ENCODE measurements around the gene HORMAD2. TPM values are rescaled to one million over a fixed set of nuclear protein-coding genes. Genes with fewer than 3 reads are reported as not detected.
A peak's percentile ranks its signal among the peaks of the same experiment; 100 is the strongest.
"Not testable (repeated sequence)": the region's sequence is repeated elsewhere in the genome, so short reads cannot be mapped to it uniquely, and the experiment has no call there.

Gene HORMAD2
- total RNA-seq, 1 experiment from 2014 or later: not detected

GRCh38 chr22:30077279-30077880 lies 2.9 kb upstream of the HORMAD2 start:
- no peak for DNase-seq
- no TSS peak for BruUV-seq (replicated peaks)
- Mint-ChIP-seq H3K36me3 (ENCODE audit: insufficient read depth, unreplicated experiment) (no peaks in the 10 kb centered on the region), H3K27ac (ENCODE audit: unreplicated experiment) (no peak overlapping the region), H3K4me1 (ENCODE audit: low read depth, unreplicated experiment) (peaks cover 11% of the 10 kb centered on the region), H3K27me3 (ENCODE audit: unreplicated experiment) (peaks cover 18% of the 10 kb centered on the region), H3K4me3 (ENCODE audit: low read depth, unreplicated experiment) (no peak overlapping the region), H3K9me3 (ENCODE audit: low read depth, unreplicated experiment) (no peaks in the 10 kb centered on the region)
- CTCF ChIA-PET: interaction anchor here (0.5 kb wide), 1 partner anchor 226 kb away, joined by 3 read pairs; no protein-coding TSS in a partner anchor
- intact Hi-C loops (cut with micrococcal nuclease; ENCODE audit: unreplicated experiment): no loop called here
- TF ChIP-seq CTCF (IDR thresholded peaks at IDR 0.05; ENCODE audit: unreplicated experiment): no peak

- BruUV-seq (replicated peaks): no TSS peak
- peaks cover 11% of the 10 kb centered on the region for H3K4me1 Mint-ChIP-seq (ENCODE audit: low read depth, unreplicated experiment)
- no peak overlapping the region for H3K27ac Mint-ChIP-seq (ENCODE audit: unreplicated experiment)
- no peak overlapping the region for H3K4me3 Mint-ChIP-seq (ENCODE audit: low read depth, unreplicated experiment)
- TF ChIP-seq CTCF (IDR thresholded peaks at IDR 0.05; ENCODE audit: unreplicated experiment): no peak
- H3K36me3 Mint-ChIP-seq (ENCODE audit: insufficient read depth, unreplicated experiment): no peaks in the 10 kb centered on the region
- CTCF ChIA-PET: no interaction called here
- peaks cover 18% of the 10 kb centered on the region for H3K27me3 Mint-ChIP-seq (ENCODE audit: unreplicated experiment)
- no peaks in the 10 kb centered on the region for H3K9me3 Mint-ChIP-seq (ENCODE audit: low read depth, unreplicated experiment)
- DNase-seq: peak; percentile 16
- intact Hi-C loops (cut with micrococcal nuclease; ENCODE audit: unreplicated experiment): no loop called here
Observed at GRCh38 chr22:30078320-30079311, 1.6 kb upstream of the HORMAD2 start.

DNA sequence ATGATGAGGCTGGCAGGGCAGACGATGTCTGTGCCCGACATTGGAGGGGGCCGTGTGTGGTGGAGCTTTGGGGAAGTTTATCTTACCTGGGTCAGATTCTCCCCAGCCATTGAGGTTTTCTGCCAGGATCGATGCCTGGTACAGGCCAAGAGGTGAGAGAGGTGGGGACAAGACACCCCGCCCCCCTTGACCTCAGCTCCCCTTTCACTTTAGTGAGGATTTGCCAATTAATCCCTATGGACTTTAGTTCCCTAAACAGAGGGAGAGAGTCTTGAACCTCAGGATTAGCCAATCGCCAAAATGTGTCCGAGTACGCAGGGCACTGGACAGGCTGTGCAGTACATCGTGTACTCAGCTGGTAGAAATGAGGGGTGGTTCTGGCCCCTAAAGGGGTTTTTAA lies 541 bp downstream of the HORMAD2 start:
- no peak for TF ChIP-seq CTCF (IDR thresholded peaks at IDR 0.05; ENCODE audit: unreplicated experiment)
- Mint-ChIP-seq H3K4me1 (ENCODE audit: low read depth, unreplicated experiment) (peaks cover 12% of the 10 kb centered on the region), H3K4me3 (ENCODE audit: low read depth, unreplicated experiment) (no peak overlapping the region), H3K27me3 (ENCODE audit: unreplicated experiment) (peaks cover 8% of the 10 kb centered on the region), H3K9me3 (ENCODE audit: low read depth, unreplicated experiment) (no peaks in the 10 kb centered on the region), H3K36me3 (ENCODE audit: insufficient read depth, unreplicated experiment) (no peaks in the 10 kb centered on the region), H3K27ac (ENCODE audit: unreplicated experiment) (no peak overlapping the region)
- intact Hi-C loops (cut with micrococcal nuclease; ENCODE audit: unreplicated experiment): no loop called here
- no TSS peak for BruUV-seq (replicated peaks)
- CTCF ChIA-PET: no interaction called here
- no peak for DNase-seq

DNA sequence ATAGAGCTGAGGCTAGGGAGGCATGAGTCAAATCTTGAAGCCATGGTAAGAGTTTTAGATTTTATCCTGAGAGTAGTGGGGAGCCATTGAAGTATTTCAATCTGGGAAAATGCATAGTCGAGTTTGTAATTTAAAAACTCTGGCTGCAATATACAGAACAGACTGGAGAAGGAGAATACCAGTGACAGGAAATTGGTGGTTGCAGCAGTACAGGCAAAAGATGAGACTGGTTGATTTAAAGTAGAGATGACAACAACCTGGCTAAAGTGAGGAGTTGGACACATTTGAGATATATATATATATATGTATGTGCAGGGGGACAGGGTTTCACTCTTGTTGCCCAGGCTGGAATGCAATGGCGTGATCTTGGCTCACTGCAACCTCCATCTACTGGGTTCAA lies 6.2 kb downstream of the HORMAD2 start:
- no TSS peak for BruUV-seq (replicated peaks)
- H3K36me3 Mint-ChIP-seq (ENCODE audit: insufficient read depth, unreplicated experiment): no peaks in the 10 kb centered on the region
- H3K27ac Mint-ChIP-seq (ENCODE audit: unreplicated experiment): no peak overlapping the region
- CTCF ChIA-PET: no interaction called here
- DNase-seq: no peak
- H3K4me3 Mint-ChIP-seq (ENCODE audit: low read depth, unreplicated experiment): no peak overlapping the region
- no peaks in the 10 kb centered on the region for H3K9me3 Mint-ChIP-seq (ENCODE audit: low read depth, unreplicated experiment)
- peaks cover 39% of the 10 kb centered on the region for H3K4me1 Mint-ChIP-seq (ENCODE audit: low read depth, unreplicated experiment)
- TF ChIP-seq CTCF (IDR thresholded peaks at IDR 0.05; ENCODE audit: unreplicated experiment): no peak
- no peaks in the 10 kb centered on the region for H3K27me3 Mint-ChIP-seq (ENCODE audit: unreplicated experiment)
- intact Hi-C loops (cut with micrococcal nuclease; ENCODE audit: unreplicated experiment): loop anchor here (5.0 kb wide), 4 partner anchors 79 to 689 kb away; no protein-coding TSS in a partner anchor

- H3K27me3 Mint-ChIP-seq (ENCODE audit: unreplicated experiment); H3K36me3 Mint-ChIP-seq (ENCODE audit: insufficient read depth, unreplicated experiment); BruUV-seq (replicated peaks); H3K4me3 Mint-ChIP-seq (ENCODE audit: low read depth, unreplicated experiment); DNase-seq; H3K9me3 Mint-ChIP-seq (ENCODE audit: low read depth, unreplicated experiment): not testable (repeated sequence)
- H3K4me1 Mint-ChIP-seq (ENCODE audit: low read depth, unreplicated experiment): peaks cover 39% of the 10 kb centered on the region
- intact Hi-C loops (cut with micrococcal nuclease; ENCODE audit: unreplicated experiment): loop anchor here (5.0 kb wide), 4 partner anchors 80 to 690 kb away; no protein-coding TSS in a partner anchor
- CTCF ChIA-PET: interaction anchor here (0.7 kb wide), 2 partner anchors 39 to 339 kb away, joined by 3 to 4 read pairs; no protein-coding TSS in a partner anchor
- peak overlapping the region; percentile 24 for H3K27ac Mint-ChIP-seq (ENCODE audit: unreplicated experiment)
Observed at GRCh38 chr22:30087037-30087436, 6.8 kb downstream of the HORMAD2 start.

All from Calu3 (cell line).